GM23338 (cell line): ENCODE data around the gene PRKAR1B.

Experiments
- CREB1 ChIP-seq: fragments of 250-450 bp; sonication (Bioruptor Pico); IDR thresholded peaks from 2 replicates; pipeline ENCODE4 v1.5.0; 2020; ENCODE audit warnings: low read depth, mild to moderate bottlenecking, moderate library complexity
- EZH2 ChIP-seq: fragments of 200-600 bp; sonication (generic); IDR thresholded peaks from one replicate; pipeline ENCODE4 v1.8.0; 2017; ENCODE audit warnings: antibody characterized with exemption, mild to moderate bottlenecking, low read depth; ENCODE audit not compliant: unreplicated experiment
- EZH2phosphoT487 ChIP-seq: fragments of 200-600 bp; sonication (generic); IDR thresholded peaks from one replicate; pipeline ENCODE4 v1.8.1; 2018; ENCODE audit warnings: antibody characterized with exemption; ENCODE audit not compliant: unreplicated experiment
- JUNB ChIP-seq: IDR thresholded peaks from one replicate; pipeline ENCODE4 v1.6.1; 2016; ENCODE audit warnings: antibody characterized with exemption; ENCODE audit not compliant: unreplicated experiment
- NANOG ChIP-seq: IDR thresholded peaks from 2 replicates; pipeline ENCODE4 v1.6.1; 2016; ENCODE audit warnings: antibody characterized with exemption, borderline replicate concordance
- POLR2AphosphoS5 ChIP-seq: IDR thresholded peaks from 2 replicates; pipeline ENCODE4 v1.6.1; 2016; ENCODE audit warnings: antibody characterized with exemption, low read depth
- ZNF331 ChIP-seq: fragments of 250-450 bp; sonication (Bioruptor Pico); IDR thresholded peaks from 2 replicates; pipeline ENCODE4 v1.5.0; 2020; ENCODE audit warnings: low read depth, mild to moderate bottlenecking, moderate library complexity
- TF ChIP-seq, protein P1 (sequence below), 2 experiments: fragments of 200-600 bp in 1 of 2; sonication (generic) in 1 of 2; conservative IDR thresholded peaks; 2 replicates each; pipeline versions ENCODE4 v1.5.1 to v1.6.1; 2016 to 2017; ENCODE audit warnings: antibody characterized with exemption in 2 of 2, low read depth in 2 of 2, mild to moderate bottlenecking in 2 of 2, moderate library complexity in 1 of 2
- TF ChIP-seq, protein P2 (sequence below): IDR thresholded peaks from one replicate; pipeline ENCODE4 v1.6.1; 2018; ENCODE audit warnings: antibody characterized with exemption; ENCODE audit not compliant: unreplicated experiment
- TF ChIP-seq, protein P3 (sequence below): IDR thresholded peaks from 2 replicates; pipeline ENCODE4 v1.6.1; 2016; ENCODE audit warnings: antibody characterized with exemption

DNA sequence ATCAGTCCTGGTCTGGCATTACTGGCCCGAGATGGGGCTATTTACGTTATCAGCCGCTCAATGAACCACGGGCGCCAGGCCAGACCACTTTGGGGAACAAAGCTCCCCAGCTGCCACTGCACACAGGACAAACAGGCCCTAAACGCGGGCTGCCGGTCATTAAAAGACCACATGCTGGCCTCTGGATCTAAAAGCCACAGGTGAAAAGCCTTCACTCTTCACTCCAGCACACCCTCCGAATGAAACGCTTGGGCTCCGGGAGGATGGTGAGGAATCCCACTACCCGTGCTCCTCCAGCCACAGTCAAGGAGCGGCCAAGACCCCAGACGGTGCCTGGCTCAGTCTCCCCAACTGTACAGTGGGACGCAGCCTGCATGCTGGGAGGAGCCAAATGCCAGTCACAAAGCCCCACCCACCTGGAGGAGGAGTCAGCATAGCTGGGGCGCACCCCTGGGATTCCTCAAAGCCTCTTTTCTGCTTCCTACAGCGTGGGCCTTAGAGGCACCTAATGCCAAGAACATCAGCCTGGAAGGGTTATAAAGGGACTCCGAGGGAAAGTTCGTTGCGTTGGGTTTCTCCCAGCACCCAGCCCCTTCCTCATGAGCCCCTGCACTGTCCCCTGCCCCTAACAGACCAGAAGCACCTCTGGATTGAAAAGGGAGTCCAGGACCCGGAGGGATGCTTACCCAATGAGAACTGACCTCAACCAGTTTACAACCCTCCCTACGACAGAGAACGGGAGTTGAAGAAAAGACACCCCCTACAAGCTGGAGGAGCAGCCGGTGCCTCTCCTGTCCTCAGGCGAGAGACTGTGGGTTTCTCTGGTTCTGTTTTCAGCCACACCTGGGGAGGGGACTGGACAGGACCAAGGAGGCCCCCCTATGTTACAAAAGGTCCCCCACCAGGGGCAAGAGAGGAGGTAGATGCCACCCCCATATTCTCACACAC lies 212.2 kb downstream of the PRKAR1B start:
- TF ChIP-seq POLR2AphosphoS5 (peak; percentile 68), EZH2 (no peak), JUNB (no peak), CREB1 (CRISPR knock-in tag) (no peak), EZH2phosphoT487 (no peak), ZNF331 (CRISPR knock-in tag) (no peak), NANOG (no peak)
- TF ChIP-seq, protein P1, sequence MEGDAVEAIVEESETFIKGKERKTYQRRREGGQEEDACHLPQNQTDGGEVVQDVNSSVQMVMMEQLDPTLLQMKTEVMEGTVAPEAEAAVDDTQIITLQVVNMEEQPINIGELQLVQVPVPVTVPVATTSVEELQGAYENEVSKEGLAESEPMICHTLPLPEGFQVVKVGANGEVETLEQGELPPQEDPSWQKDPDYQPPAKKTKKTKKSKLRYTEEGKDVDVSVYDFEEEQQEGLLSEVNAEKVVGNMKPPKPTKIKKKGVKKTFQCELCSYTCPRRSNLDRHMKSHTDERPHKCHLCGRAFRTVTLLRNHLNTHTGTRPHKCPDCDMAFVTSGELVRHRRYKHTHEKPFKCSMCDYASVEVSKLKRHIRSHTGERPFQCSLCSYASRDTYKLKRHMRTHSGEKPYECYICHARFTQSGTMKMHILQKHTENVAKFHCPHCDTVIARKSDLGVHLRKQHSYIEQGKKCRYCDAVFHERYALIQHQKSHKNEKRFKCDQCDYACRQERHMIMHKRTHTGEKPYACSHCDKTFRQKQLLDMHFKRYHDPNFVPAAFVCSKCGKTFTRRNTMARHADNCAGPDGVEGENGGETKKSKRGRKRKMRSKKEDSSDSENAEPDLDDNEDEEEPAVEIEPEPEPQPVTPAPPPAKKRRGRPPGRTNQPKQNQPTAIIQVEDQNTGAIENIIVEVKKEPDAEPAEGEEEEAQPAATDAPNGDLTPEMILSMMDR (conservative IDR thresholded peaks at IDR 0.05; ENCODE audit: low read depth in 2 of 2), result no peak
- TF ChIP-seq, protein P2, sequence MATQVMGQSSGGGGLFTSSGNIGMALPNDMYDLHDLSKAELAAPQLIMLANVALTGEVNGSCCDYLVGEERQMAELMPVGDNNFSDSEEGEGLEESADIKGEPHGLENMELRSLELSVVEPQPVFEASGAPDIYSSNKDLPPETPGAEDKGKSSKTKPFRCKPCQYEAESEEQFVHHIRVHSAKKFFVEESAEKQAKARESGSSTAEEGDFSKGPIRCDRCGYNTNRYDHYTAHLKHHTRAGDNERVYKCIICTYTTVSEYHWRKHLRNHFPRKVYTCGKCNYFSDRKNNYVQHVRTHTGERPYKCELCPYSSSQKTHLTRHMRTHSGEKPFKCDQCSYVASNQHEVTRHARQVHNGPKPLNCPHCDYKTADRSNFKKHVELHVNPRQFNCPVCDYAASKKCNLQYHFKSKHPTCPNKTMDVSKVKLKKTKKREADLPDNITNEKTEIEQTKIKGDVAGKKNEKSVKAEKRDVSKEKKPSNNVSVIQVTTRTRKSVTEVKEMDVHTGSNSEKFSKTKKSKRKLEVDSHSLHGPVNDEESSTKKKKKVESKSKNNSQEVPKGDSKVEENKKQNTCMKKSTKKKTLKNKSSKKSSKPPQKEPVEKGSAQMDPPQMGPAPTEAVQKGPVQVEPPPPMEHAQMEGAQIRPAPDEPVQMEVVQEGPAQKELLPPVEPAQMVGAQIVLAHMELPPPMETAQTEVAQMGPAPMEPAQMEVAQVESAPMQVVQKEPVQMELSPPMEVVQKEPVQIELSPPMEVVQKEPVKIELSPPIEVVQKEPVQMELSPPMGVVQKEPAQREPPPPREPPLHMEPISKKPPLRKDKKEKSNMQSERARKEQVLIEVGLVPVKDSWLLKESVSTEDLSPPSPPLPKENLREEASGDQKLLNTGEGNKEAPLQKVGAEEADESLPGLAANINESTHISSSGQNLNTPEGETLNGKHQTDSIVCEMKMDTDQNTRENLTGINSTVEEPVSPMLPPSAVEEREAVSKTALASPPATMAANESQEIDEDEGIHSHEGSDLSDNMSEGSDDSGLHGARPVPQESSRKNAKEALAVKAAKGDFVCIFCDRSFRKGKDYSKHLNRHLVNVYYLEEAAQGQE, result no peak
- TF ChIP-seq, protein P3, sequence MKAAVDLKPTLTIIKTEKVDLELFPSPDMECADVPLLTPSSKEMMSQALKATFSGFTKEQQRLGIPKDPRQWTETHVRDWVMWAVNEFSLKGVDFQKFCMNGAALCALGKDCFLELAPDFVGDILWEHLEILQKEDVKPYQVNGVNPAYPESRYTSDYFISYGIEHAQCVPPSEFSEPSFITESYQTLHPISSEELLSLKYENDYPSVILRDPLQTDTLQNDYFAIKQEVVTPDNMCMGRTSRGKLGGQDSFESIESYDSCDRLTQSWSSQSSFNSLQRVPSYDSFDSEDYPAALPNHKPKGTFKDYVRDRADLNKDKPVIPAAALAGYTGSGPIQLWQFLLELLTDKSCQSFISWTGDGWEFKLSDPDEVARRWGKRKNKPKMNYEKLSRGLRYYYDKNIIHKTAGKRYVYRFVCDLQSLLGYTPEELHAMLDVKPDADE, result no peak
